Measurements from ENCODE around the gene GPR89A.
"Not testable (repeated sequence)": the region's sequence is repeated elsewhere in the genome, so short reads cannot be mapped to it uniquely, and the experiment has no call there.

DNA sequence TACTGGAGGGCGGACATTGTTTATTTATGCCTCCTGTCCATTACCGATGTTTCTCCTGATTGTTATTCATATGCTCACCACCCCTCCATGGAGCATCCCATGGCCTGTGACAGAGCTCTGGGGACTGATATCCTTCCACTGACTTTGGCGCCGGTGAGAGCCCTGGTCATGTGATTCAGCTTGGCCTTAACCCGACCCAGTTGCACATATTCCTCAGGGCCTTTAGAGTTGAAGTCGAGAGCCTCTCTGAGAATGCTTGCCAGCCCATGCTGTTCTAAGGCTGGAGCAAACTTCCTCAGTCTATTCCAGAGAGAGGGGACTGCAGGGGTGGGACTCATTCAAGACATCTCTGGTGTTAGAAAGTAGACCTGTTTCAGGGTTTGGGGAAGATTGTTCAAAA lies 11.6 kb upstream of the GPR89A start:
- TF ChIP-seq, protein P1, sequence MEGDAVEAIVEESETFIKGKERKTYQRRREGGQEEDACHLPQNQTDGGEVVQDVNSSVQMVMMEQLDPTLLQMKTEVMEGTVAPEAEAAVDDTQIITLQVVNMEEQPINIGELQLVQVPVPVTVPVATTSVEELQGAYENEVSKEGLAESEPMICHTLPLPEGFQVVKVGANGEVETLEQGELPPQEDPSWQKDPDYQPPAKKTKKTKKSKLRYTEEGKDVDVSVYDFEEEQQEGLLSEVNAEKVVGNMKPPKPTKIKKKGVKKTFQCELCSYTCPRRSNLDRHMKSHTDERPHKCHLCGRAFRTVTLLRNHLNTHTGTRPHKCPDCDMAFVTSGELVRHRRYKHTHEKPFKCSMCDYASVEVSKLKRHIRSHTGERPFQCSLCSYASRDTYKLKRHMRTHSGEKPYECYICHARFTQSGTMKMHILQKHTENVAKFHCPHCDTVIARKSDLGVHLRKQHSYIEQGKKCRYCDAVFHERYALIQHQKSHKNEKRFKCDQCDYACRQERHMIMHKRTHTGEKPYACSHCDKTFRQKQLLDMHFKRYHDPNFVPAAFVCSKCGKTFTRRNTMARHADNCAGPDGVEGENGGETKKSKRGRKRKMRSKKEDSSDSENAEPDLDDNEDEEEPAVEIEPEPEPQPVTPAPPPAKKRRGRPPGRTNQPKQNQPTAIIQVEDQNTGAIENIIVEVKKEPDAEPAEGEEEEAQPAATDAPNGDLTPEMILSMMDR (optimal IDR thresholded peaks at IDR 0.05 in 1 of 3, IDR thresholded peaks at IDR 0.05 in 1 of 3, conservative IDR thresholded peaks at IDR 0.05 in 1 of 3; ENCODE audit: extremely low read depth in 1 of 3, insufficient read depth in 2 of 3, low read length in 3 of 3): not testable (repeated sequence)
- TF ChIP-seq EZH2 (IDR thresholded peaks at IDR 0.05; ENCODE audit: low read length): not testable (repeated sequence)

Data from keratinocyte (primary cell).